HepG2 (cell line): ENCODE measurements around the gene CFAP46. TPM values are rescaled to one million over a fixed set of nuclear protein-coding genes. Genes with fewer than 3 reads are reported as not detected.

Experiments used
- ATAC-seq: fragments of 200-7000 bp; cut with Tn5 transposase; 3 replicates; pipeline ENCODE4 v1.9.1; 2020; ENCODE audit warnings: mild to moderate bottlenecking, moderate library complexity
- BruUV-seq: library from RNA; stranded (reverse); fragments of 400-500 nt; replicated peaks from 2 replicates; lab custom pipeline; 2021; lab: Mats Ljungman, UMichigan
- CTCF ChIA-PET: fragments of 300-600 bp; formaldehyde crosslinking; extraction: SDS; loops from one replicate; lab custom pipeline; 2021; ENCODE audit warnings: low total read pairs, inconsistent platforms, low intra/inter-chr PET ratio; lab: Yijun Ruan, JAX
- POLR2A ChIA-PET: fragments of 350-600 bp; sonication (Branson Sonifier 250); formaldehyde crosslinking; loops from one replicate; lab custom pipeline; 2020; ENCODE audit warnings: antibody characterized with exemption, inconsistent platforms; lab: Yijun Ruan, JAX
- DNase-seq: peaks from one replicate; pipeline ENCODE4 v3.0.0-alpha.2; 2015; ENCODE audit warnings: low spot score
- FAIRE-seq: peaks from 3 replicates; lab custom pipeline; 2011; peaks lifted over from hg19 to GRCh38; lab: Jason Lieb, UNC
- H2AFZ ChIP-seq: one replicate; pipeline ENCODE4 v1.6.1; 2011; ENCODE audit warnings: low read length, inconsistent platforms
- H3K27ac ChIP-seq: fragments of 300-600 bp; 3 replicates; pipeline ENCODE4 v1.8.0; 2011; ENCODE audit warnings: mixed run types, mild to moderate bottlenecking, mixed read lengths, low read length, inconsistent platforms; ENCODE audit not compliant: insufficient read depth; ENCODE audit errors: extremely low read length
- H3K27me3 ChIP-seq, 2 experiments: fragments of 200-600 bp in 1 of 2; 2 replicates in 1 of 2; 3 replicates in 1 of 2; pipeline versions ENCODE4 v1.6.0 to v1.8.0; 2011; ENCODE audit warnings: low read length in 2 of 2, mild to moderate bottlenecking in 2 of 2, moderate library complexity in 2 of 2, inconsistent platforms in 1 of 2; ENCODE audit not compliant: insufficient read depth in 2 of 2, control insufficient read depth in 1 of 2
- H3K36me3 ChIP-seq, 2 experiments: fragments of 200-600 bp in 1 of 2; replicated peaks in 1 of 2; 2 replicates in 1 of 2; 3 replicates in 1 of 2; pipeline versions ENCODE4 v1.5.1 to v1.8.0; 2011; ENCODE audit warnings: low read length in 2 of 2, inconsistent platforms in 1 of 2; ENCODE audit not compliant: insufficient read depth in 2 of 2, control insufficient read depth in 1 of 2
- H3K4me1 ChIP-seq: 2 replicates; pipeline ENCODE4 v1.5.1; 2012; ENCODE audit warnings: low read length, inconsistent platforms; ENCODE audit not compliant: insufficient read depth
- H3K4me2 ChIP-seq: 2 replicates; pipeline ENCODE4 v1.6.0; 2011; ENCODE audit warnings: low read depth, low read length, inconsistent platforms
- H3K4me3 ChIP-seq, 3 experiments: fragments of 200-600 bp in 1 of 3; sonication (generic), shearing (Covaris generic) in 1 of 3; replicated peaks in 1 of 3; 2 replicates each; pipeline ENCODE4 v1.5.1; 2011 to 2016; ENCODE audit warnings: low read length in 3 of 3, inconsistent platforms in 2 of 3, low read depth in 2 of 3, mild to moderate bottlenecking in 2 of 3, control low read depth in 1 of 3, mixed read lengths in 1 of 3; ENCODE audit not compliant: insufficient read depth in 1 of 3
- H3K79me2 ChIP-seq: one replicate; pipeline ENCODE4 v1.6.1; 2011; ENCODE audit warnings: low read length, inconsistent platforms; ENCODE audit not compliant: insufficient read depth
- H3K9ac ChIP-seq: 2 replicates; pipeline ENCODE4 v1.6.0; 2011; ENCODE audit warnings: mild to moderate bottlenecking, low read depth, low read length, inconsistent platforms; ENCODE audit not compliant: insufficient read depth
- H3K9me3 ChIP-seq: 2 replicates; pipeline ENCODE4 v1.5.1; 2012; ENCODE audit warnings: mild to moderate bottlenecking, low read length
- H4K20me1 ChIP-seq: 2 replicates; pipeline ENCODE4 v1.6.0; 2011; ENCODE audit warnings: inconsistent platforms, mild to moderate bottlenecking, low read length, moderate library complexity; ENCODE audit not compliant: insufficient read depth
- ATAD3A ChIP-seq: sonication (generic); formaldehyde crosslinking; IDR thresholded peaks from 2 replicates; pipeline ENCODE4 v1.4.0; 2020; ENCODE audit warnings: missing genetic modification reagents
- CBX2 ChIP-seq, 2 experiments: fragments of 200-600 bp in 1 of 2; sonication (generic); formaldehyde crosslinking in 1 of 2; IDR thresholded peaks; 2 replicates each; pipeline versions ENCODE4 v1.7.0 to v1.8.1; 2018 to 2022; ENCODE audit warnings: low read depth in 2 of 2, low read length in 1 of 2, mild to moderate bottlenecking in 1 of 2, missing genetic modification reagents in 1 of 2
- MBD4 ChIP-seq: IDR thresholded peaks from 2 replicates; pipeline ENCODE4 v1.6.1; 2012; ENCODE audit warnings: low read length, inconsistent platforms, borderline replicate concordance
- PAWR ChIP-seq: sonication (generic); formaldehyde crosslinking; IDR thresholded peaks from 2 replicates; pipeline ENCODE4 v1.4.0; 2020; ENCODE audit warnings: missing genetic modification reagents, mild to moderate bottlenecking, borderline replicate concordance
- YEATS4 ChIP-seq: sonication (generic); formaldehyde crosslinking; IDR thresholded peaks from 2 replicates; pipeline ENCODE4 v1.4.0; 2020; ENCODE audit warnings: missing genetic modification reagents, borderline replicate concordance
- ZNF138 ChIP-seq: sonication (generic); formaldehyde crosslinking; IDR thresholded peaks from 2 replicates; pipeline ENCODE4 v1.5.0; 2020; ENCODE audit warnings: mild to moderate bottlenecking, low read depth, missing genetic modification reagents
- ZNF484 ChIP-seq: sonication (generic); formaldehyde crosslinking; IDR thresholded peaks from 2 replicates; pipeline ENCODE4 v1.5.1; 2020; ENCODE audit warnings: mild to moderate bottlenecking, low read depth, missing genetic modification reagents, borderline replicate concordance
- ZNF598 ChIP-seq: sonication (generic); formaldehyde crosslinking; IDR thresholded peaks from 2 replicates; pipeline ENCODE4 v1.5.1; 2020; ENCODE audit warnings: mild to moderate bottlenecking, missing genetic modification reagents, borderline replicate concordance
- ZNF652 ChIP-seq: IDR thresholded peaks from 2 replicates; pipeline ENCODE4 v1.6.1; 2016; ENCODE audit warnings: low read depth, borderline replicate concordance
- ZNF670 ChIP-seq: sonication (generic); formaldehyde crosslinking; IDR thresholded peaks from 2 replicates; pipeline ENCODE4 v1.8.0; 2022; ENCODE audit warnings: mild to moderate bottlenecking, missing genetic modification reagents, borderline replicate concordance
- WGBS: methylation state at CpG from one replicate; pipeline ENCODE4 v1.1.6; 2017; ENCODE audit warnings: low lambda C conversion rate; 5-methylcytosine and 5-hydroxymethylcytosine counted together
- in situ Hi-C: cut with HindIII; loops from 2 replicates; pipeline ENCODE4 v1.10.0; 2017; ENCODE audit warnings: low pct_unique_long_range_greater_than_20kb; ENCODE audit not compliant: extremely low pct_ligation_motif_present
- intact Hi-C: fragments of 100-400 bp; cut with micrococcal nuclease; formaldehyde crosslinking; loops from one replicate; pipeline ENCODE4 v1.10.0; 2022; ENCODE audit not compliant: unreplicated experiment
- polyA plus RNA-seq, 8 experiments: library from polyadenylated mRNA; depleted of rRNA in 3 of 8; stranded (reverse) in 7 of 8; unstranded in 1 of 8; fragments of >200 nt; fragmentation: Illumina TruSeq in 4 of 8; extraction: Trizol in 4 of 8; gene quantifications; 2 replicates each; pipeline versions ENCODE4 v1.2.1 to v1.2.3, GENCODE V29; 2011 to 2016; ENCODE audit warnings: low read depth in 4 of 8, missing spikeins in 1 of 8, mixed read lengths in 1 of 8; ENCODE audit not compliant: insufficient read depth in 1 of 8
- total RNA-seq, 5 experiments: library from RNA; depleted of rRNA; stranded (reverse); fragments of >200 nt; fragmentation: Illumina TruSeq; extraction: Trizol; gene quantifications; 2 replicates each; pipeline ENCODE4 v1.2.3, GENCODE V29; 2016; ENCODE audit warnings: low read depth in 1 of 5
- TF ChIP-seq, protein P1 (sequence below): IDR thresholded peaks from 2 replicates; pipeline ENCODE4 v1.4.0; 2020; ENCODE audit warnings: mild to moderate bottlenecking, missing genetic modification reagents
- TF ChIP-seq, protein P2 (sequence below): sonication (generic); formaldehyde crosslinking; IDR thresholded peaks from 2 replicates; pipeline ENCODE4 v1.4.0; 2020; ENCODE audit warnings: missing genetic modification reagents, borderline replicate concordance

CFAP46 gene
- total and polyA plus RNA-seq, 2 of the 13 experiments (the other 11 are each of a cell fraction or from before 2014, with no cell fraction given): 0.24 to 0.84 TPM

GRCh38 chr10:132912713-132913558, 29.4 kb downstream of the CFAP46 start:
- Histone ChIP-seq H3K9me3 (no peaks in the 10 kb centered on the region), H4K20me1 (no peaks in the 10 kb centered on the region), H3K27ac (no peak overlapping the region), H3K4me2 (no peak overlapping the region), H3K4me3 (no peak overlapping the region), H3K36me3 (no peaks in the 10 kb centered on the region), H3K9ac (no peak overlapping the region), H2AFZ (no peak overlapping the region), H3K27me3 (peaks cover 1 to 17% of the 10 kb centered on the region in 2 experiments; a peak in 2 of 5 replicates), H3K4me1 (no peaks in the 10 kb centered on the region), H3K79me2 (no peaks in the 10 kb centered on the region)
- in situ Hi-C loops: no loop called here
- CTCF ChIA-PET: no interaction called here
- no TSS peak for BruUV-seq
- POLR2A ChIA-PET: no interaction called here
- ATAC-seq (no peak), DNase-seq (no peak), FAIRE-seq (no peak)
- WGBS: 66% methylated on average over 18 of the region's 46 CpGs
- intact Hi-C loops: no loop called here
- no peak for TF ChIP-seq ZNF670
- TF ChIP-seq, protein P1, sequence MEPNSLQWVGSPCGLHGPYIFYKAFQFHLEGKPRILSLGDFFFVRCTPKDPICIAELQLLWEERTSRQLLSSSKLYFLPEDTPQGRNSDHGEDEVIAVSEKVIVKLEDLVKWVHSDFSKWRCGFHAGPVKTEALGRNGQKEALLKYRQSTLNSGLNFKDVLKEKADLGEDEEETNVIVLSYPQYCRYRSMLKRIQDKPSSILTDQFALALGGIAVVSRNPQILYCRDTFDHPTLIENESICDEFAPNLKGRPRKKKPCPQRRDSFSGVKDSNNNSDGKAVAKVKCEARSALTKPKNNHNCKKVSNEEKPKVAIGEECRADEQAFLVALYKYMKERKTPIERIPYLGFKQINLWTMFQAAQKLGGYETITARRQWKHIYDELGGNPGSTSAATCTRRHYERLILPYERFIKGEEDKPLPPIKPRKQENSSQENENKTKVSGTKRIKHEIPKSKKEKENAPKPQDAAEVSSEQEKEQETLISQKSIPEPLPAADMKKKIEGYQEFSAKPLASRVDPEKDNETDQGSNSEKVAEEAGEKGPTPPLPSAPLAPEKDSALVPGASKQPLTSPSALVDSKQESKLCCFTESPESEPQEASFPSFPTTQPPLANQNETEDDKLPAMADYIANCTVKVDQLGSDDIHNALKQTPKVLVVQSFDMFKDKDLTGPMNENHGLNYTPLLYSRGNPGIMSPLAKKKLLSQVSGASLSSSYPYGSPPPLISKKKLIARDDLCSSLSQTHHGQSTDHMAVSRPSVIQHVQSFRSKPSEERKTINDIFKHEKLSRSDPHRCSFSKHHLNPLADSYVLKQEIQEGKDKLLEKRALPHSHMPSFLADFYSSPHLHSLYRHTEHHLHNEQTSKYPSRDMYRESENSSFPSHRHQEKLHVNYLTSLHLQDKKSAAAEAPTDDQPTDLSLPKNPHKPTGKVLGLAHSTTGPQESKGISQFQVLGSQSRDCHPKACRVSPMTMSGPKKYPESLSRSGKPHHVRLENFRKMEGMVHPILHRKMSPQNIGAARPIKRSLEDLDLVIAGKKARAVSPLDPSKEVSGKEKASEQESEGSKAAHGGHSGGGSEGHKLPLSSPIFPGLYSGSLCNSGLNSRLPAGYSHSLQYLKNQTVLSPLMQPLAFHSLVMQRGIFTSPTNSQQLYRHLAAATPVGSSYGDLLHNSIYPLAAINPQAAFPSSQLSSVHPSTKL (CRISPR knock-in tag): no peak
- TF ChIP-seq, protein P2, sequence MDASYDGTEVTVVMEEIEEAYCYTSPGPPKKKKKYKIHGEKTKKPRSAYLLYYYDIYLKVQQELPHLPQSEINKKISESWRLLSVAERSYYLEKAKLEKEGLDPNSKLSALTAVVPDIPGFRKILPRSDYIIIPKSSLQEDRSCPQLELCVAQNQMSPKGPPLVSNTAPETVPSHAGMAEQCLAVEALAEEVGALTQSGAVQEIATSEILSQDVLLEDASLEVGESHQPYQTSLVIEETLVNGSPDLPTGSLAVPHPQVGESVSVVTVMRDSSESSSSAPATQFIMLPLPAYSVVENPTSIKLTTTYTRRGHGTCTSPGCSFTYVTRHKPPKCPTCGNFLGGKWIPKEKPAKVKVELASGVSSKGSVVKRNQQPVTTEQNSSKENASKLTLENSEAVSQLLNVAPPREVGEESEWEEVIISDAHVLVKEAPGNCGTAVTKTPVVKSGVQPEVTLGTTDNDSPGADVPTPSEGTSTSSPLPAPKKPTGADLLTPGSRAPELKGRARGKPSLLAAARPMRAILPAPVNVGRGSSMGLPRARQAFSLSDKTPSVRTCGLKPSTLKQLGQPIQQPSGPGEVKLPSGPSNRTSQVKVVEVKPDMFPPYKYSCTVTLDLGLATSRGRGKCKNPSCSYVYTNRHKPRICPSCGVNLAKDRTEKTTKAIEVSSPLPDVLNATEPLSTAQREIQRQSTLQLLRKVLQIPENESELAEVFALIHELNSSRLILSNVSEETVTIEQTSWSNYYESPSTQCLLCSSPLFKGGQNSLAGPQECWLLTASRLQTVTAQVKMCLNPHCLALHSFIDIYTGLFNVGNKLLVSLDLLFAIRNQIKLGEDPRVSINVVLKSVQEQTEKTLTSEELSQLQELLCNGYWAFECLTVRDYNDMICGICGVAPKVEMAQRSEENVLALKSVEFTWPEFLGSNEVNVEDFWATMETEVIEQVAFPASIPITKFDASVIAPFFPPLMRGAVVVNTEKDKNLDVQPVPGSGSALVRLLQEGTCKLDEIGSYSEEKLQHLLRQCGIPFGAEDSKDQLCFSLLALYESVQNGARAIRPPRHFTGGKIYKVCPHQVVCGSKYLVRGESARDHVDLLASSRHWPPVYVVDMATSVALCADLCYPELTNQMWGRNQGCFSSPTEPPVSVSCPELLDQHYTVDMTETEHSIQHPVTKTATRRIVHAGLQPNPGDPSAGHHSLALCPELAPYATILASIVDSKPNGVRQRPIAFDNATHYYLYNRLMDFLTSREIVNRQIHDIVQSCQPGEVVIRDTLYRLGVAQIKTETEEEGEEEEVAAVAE (CRISPR knock-in tag): no peak
- no peak for TF ChIP-seq CBX2 (IDR thresholded peaks at IDR 0.05; ENCODE audit: low read depth, low read length)
- TF ChIP-seq CBX2 (CRISPR knock-in tag; IDR thresholded peaks at IDR 0.05; ENCODE audit: low read depth): no peak
- no peak for TF ChIP-seq ZNF598 (CRISPR knock-in tag)
- TF ChIP-seq ZNF652 (CRISPR knock-in tag): no peak
- no peak for TF ChIP-seq ZNF484 (CRISPR knock-in tag)
- TF ChIP-seq PAWR (CRISPR knock-in tag): no peak
- no peak for TF ChIP-seq ZNF138
- no peak for TF ChIP-seq ATAD3A (CRISPR knock-in tag)
- TF ChIP-seq MBD4: no peak
- no peak for TF ChIP-seq YEATS4 (CRISPR knock-in tag)
